Measurements from ENCODE around the gene PRDX6. TPM values are rescaled to one million over a fixed set of nuclear protein-coding genes. Genes with fewer than 3 reads are reported as not detected.

Gene PRDX6
- total RNA-seq, 4 donors from 2014 or later, result 416 to 1,193 (median 608) TPM

DNA sequence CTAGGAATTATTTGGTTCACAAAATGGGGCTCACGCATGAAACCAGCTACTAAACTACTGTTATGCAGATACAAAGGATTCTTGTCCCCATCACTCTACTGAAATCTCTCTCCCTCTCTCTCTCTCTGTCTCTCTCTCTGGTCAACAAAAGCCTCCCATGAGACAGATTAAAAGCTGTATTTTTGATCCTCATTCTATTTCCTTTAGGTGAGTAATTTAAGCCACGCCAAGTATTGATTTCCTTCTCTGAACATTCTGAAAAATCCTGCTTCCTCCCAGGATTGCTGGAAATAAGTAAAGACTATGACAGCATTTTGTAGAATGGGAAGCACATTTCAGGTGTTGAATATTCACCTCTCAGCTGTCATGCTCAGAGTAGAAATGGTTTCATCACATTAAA is 43.7 kb downstream of the PRDX6 start:
- TF ChIP-seq, protein P1, sequence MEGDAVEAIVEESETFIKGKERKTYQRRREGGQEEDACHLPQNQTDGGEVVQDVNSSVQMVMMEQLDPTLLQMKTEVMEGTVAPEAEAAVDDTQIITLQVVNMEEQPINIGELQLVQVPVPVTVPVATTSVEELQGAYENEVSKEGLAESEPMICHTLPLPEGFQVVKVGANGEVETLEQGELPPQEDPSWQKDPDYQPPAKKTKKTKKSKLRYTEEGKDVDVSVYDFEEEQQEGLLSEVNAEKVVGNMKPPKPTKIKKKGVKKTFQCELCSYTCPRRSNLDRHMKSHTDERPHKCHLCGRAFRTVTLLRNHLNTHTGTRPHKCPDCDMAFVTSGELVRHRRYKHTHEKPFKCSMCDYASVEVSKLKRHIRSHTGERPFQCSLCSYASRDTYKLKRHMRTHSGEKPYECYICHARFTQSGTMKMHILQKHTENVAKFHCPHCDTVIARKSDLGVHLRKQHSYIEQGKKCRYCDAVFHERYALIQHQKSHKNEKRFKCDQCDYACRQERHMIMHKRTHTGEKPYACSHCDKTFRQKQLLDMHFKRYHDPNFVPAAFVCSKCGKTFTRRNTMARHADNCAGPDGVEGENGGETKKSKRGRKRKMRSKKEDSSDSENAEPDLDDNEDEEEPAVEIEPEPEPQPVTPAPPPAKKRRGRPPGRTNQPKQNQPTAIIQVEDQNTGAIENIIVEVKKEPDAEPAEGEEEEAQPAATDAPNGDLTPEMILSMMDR (IDR thresholded peaks at IDR 0.05; ENCODE audit: low read depth), result no peak

DNA sequence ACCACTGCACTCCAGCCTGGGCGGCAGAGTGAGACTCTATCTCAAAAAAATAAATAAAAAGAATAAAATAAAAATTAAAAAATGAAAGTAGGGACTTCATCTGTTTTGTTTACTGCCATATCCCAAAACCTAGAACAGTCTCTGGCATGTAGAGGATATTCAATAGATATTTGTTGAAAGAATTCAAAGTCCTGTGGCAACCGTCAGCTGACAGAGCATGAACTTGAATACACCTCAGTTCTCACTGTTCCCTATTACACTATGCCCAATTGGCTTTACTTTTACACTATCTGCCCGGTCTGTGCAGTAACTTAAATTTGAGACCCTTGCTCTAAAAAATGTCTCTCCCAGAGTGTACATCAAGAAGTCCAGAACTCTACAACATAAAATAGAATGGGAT is 46.2 kb downstream of the PRDX6 start:
- TF ChIP-seq, protein P1 (IDR thresholded peaks at IDR 0.05; ENCODE audit: low read depth), result no peak

DNA sequence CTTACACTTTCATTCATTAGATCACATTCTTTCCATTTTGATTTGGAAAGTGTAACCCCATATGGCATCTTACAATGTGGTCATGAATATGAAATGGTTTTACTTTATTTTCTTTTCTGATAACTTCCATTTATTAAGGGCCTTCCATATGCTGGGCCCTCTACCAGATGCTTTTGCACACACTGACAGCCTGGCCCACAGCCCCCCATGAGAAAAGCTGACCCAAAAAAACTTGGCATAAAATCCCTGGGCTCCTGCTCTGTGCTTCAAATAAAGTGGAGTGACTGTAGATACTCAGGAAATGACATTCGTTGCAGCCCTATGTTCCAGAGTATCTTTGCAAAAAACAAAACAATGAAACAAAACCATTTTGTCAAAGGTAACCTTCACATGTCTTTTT is 48.8 kb downstream of the PRDX6 start:
- TF ChIP-seq, protein P1 (IDR thresholded peaks at IDR 0.05; ENCODE audit: low read depth), result no peak

DNA sequence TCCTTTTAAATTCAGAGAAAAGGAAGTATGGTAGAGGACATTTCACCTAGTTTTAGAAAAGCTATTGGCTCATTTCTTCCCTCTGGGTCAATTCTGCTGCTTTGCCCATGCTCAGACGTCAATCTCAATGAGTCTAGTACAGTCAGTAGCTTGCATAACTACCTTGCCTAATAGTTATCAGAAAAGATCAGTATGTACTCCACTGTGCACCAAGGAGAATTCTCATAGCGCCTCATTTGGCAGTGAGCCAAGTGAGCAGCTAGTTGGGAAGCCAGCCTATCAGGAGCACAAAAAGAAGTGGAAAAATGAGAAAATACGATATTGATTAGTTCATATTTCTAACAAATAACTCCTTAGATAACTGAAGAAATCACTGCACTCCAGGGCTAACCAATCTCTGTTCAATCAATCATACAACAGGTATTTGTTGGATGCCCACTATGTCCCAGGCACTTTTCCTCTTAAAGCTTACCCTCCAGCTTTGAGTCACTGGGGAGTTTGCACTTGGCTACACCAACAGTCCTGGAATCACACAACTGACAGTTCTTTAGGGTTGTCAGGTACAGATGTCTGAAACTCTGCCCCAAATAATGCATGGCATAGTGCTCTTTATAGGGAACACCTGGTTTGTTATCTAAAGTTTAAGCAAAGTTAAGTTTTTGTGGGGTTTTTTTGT is 50.2 kb downstream of the PRDX6 start:
- TF ChIP-seq, protein P1 (IDR thresholded peaks at IDR 0.05; ENCODE audit: low read depth), result no peak

DNA sequence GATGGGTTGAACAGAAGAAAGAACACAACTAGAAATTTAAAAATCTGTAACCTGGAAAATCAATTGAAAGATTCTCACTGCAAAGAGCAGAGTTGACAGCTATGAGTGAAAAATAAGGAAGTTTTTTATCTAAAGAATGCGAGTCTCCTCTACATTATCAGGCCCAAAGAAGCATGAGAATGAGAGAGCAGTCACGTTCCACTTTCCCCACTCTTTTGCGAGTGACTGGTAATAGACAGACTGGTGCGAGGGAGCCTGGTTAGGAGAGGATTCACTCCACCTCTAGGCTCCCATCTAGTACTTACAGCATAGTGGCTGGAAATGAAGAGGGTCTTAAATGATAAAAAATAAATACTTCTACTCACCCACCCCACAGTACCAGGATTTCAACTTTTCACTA is 52.0 kb downstream of the PRDX6 start:
- TF ChIP-seq, protein P1 (IDR thresholded peaks at IDR 0.05; ENCODE audit: low read depth), result no peak

DNA sequence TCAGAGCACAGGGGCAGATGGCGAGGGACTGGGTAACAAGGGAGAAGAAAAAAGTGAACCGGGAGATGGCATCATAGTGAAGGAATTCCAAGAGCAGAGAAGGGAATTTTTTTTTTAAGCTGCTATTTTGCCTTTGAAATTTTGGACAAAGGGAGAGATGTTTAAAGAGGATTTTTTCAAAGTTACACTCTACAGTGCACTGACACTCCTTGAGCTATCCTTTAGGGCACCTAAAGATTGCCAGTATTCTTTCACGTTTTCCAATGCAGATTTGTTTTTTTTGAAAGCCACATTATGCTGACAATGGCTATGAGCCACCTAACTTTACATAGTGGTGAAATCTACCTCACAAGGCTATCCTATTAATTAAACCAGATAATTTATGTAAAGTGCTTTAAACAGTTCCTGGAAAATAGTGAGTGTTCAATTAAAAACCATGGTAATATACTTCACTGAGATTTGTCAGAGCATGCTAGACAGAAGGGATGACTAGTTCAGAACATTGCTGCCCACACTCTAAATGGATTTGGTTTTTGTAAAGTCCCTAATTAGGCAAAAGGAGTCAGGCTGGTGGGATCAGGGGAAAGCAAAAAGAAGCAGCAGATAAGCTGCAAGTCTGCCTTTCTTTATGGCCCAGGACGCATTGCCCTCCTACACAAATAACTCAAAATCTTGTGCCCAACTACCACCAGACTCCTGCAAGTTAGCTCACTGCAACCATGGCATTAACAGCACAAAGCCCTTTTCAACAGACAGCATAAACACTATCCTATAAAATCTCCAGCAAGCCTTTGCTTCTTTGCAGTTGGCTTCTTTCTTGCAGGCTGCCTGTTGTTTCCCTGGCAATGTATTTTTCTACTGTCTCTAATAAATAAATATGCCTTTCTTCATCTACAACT is 53.9 kb downstream of the PRDX6 start:
- TF ChIP-seq, protein P1 (IDR thresholded peaks at IDR 0.05; ENCODE audit: low read depth), result no peak

DNA sequence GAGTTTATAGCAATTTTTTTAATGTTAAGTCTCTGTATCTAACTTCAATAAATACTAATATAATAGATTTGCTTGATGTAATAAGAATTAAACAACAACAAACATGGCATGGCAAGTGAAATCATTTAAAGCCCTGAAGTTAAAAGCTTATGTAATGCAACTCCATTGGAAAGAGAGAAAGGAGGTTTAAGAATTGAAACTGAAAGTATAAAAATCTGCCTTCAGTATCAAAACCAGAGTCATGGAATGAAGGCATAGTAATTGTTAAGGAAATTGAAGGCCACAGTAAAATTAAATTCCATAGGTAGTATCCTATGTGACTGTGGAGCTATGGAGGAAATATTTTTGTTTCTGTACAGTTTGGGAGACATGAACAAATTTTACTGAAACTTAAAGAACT is 55.1 kb downstream of the PRDX6 start:
- TF ChIP-seq, protein P1 (IDR thresholded peaks at IDR 0.05; ENCODE audit: low read depth), result no peak

All from subcutaneous adipose tissue (tissue), 4 donors.